CD14-positive monocyte (primary cell): ENCODE measurements around the gene CACNB4. TPM values are rescaled to one million over a fixed set of nuclear protein-coding genes. Genes with fewer than 3 reads are reported as not detected.

Experiments
- DNase-seq, 3 donors: peaks; one replicate each; pipeline ENCODE4 v3.0.0-alpha.2; 2011 to 2022
- H2AFZ ChIP-seq: 2 replicates; pipeline ENCODE4 v1.6.0; 2012; ENCODE audit warnings: mild to moderate bottlenecking, low read depth, low read length, inconsistent platforms; ENCODE audit not compliant: insufficient read depth, poor library complexity, severe bottlenecking
- H3K27ac ChIP-seq, 2 donors: 1 replicate in 1 of 2; 2 replicates in 1 of 2; pipeline ENCODE4 v1.5.1; 2012 to 2013; ENCODE audit warnings: low read length in 2 of 2, control low read depth in 1 of 2, inconsistent platforms in 1 of 2, low read depth in 1 of 2, mild to moderate bottlenecking in 1 of 2
- H3K27me3 ChIP-seq, 2 donors: one replicate each; pipeline versions ENCODE4 v1.6.0 to v1.6.1; 2011 to 2013; ENCODE audit warnings: low read length in 2 of 2; ENCODE audit not compliant: control insufficient read depth in 2 of 2, insufficient read depth in 2 of 2
- H3K36me3 ChIP-seq, 2 donors: replicated peaks in 1 of 2; 1 replicate in 1 of 2; 2 replicates in 1 of 2; pipeline versions ENCODE4 v1.5.1 to v1.6.1; 2012 to 2013; ENCODE audit warnings: low read length in 2 of 2, control low read depth in 1 of 2, inconsistent platforms in 1 of 2, mild to moderate bottlenecking in 1 of 2; ENCODE audit not compliant: insufficient read depth in 2 of 2, control insufficient read depth in 1 of 2
- H3K4me1 ChIP-seq, 2 donors: 1 replicate in 1 of 2; 2 replicates in 1 of 2; pipeline versions ENCODE4 v1.5.1 to v1.6.1; 2012 to 2013; ENCODE audit warnings: low read length in 2 of 2, control low read depth in 1 of 2, inconsistent platforms in 1 of 2, mild to moderate bottlenecking in 1 of 2, moderate library complexity in 1 of 2; ENCODE audit not compliant: insufficient read depth in 2 of 2, control insufficient read depth in 1 of 2
- H3K4me2 ChIP-seq: replicated peaks from 2 replicates; pipeline ENCODE3; 2012; ENCODE audit warnings: low read length, moderate library complexity, mild to moderate bottlenecking; ENCODE audit not compliant: poor library complexity, severe bottlenecking; ENCODE audit errors: extremely low read depth
- H3K4me3 ChIP-seq, 3 experiments: fragments of 200-600 bp in 1 of 3; sonication (generic) in 1 of 3; replicated peaks in 1 of 3; 1 replicate in 2 of 3; 2 replicates in 1 of 3; pipeline ENCODE4 v1.5.1; 2011 to 2013; ENCODE audit warnings: low read length in 3 of 3, mild to moderate bottlenecking in 3 of 3, control low read depth in 2 of 3, low read depth in 2 of 3, inconsistent platforms in 1 of 3, moderate library complexity in 1 of 3
- H3K79me2 ChIP-seq: 2 replicates; pipeline ENCODE4 v1.6.0; 2012; ENCODE audit warnings: mild to moderate bottlenecking, control low read depth, inconsistent platforms, low read length, moderate library complexity; ENCODE audit not compliant: insufficient read depth
- H3K9ac ChIP-seq: 2 replicates; pipeline ENCODE4 v1.6.0; 2017; ENCODE audit warnings: low read length, mild to moderate bottlenecking; ENCODE audit not compliant: insufficient read depth, poor library complexity, severe bottlenecking
- H3K9me3 ChIP-seq, 2 donors: replicated peaks in 1 of 2; 1 replicate in 1 of 2; 2 replicates in 1 of 2; pipeline versions ENCODE4 v1.5.1 to v1.6.1; 2012 to 2013; ENCODE audit warnings: low read length in 2 of 2, control low read depth in 1 of 2; ENCODE audit not compliant: control insufficient read depth in 1 of 2, insufficient read depth in 1 of 2
- H4K20me1 ChIP-seq: 2 replicates; pipeline ENCODE4 v1.6.0; 2012; ENCODE audit warnings: mild to moderate bottlenecking, low read length, control low read depth, moderate library complexity; ENCODE audit not compliant: insufficient read depth
- H3K27ac Mint-ChIP-seq, 7 donors: one replicate each; pipeline ENCODE4 v1.8.0; 2020; ENCODE audit warnings: mild to moderate bottlenecking in 7 of 7, mixed read lengths in 7 of 7, moderate library complexity in 6 of 7, inconsistent platforms in 2 of 7
- H3K27me3 Mint-ChIP-seq, 3 donors: one replicate each; pipeline ENCODE4 v1.8.0; 2021 to 2022; ENCODE audit warnings: low read depth in 3 of 3, mild to moderate bottlenecking in 3 of 3, mixed read lengths in 3 of 3, moderate library complexity in 3 of 3, inconsistent platforms in 1 of 3
- H3K36me3 Mint-ChIP-seq, 2 donors: one replicate each; pipeline ENCODE4 v1.8.0; 2020; ENCODE audit warnings: mixed read lengths in 2 of 2, inconsistent platforms in 1 of 2, mild to moderate bottlenecking in 1 of 2
- H3K4me1 Mint-ChIP-seq: one replicate; pipeline ENCODE4 v1.8.0; 2020; ENCODE audit warnings: mild to moderate bottlenecking, mixed read lengths
- H3K4me3 Mint-ChIP-seq, 2 donors: one replicate each; pipeline ENCODE4 v1.8.0; 2020; ENCODE audit warnings: mild to moderate bottlenecking in 2 of 2, mixed read lengths in 2 of 2, moderate library complexity in 1 of 2
- H3K9me3 Mint-ChIP-seq, 7 donors: one replicate each; pipeline ENCODE4 v1.8.0; 2020 to 2022; ENCODE audit warnings: mixed read lengths in 7 of 7, mild to moderate bottlenecking in 6 of 7, moderate library complexity in 6 of 7, inconsistent platforms in 2 of 7
- CTCF ChIP-seq: fragments of 200-600 bp; IDR thresholded peaks from one replicate; pipeline ENCODE4 v1.8.0; 2022; ENCODE audit warnings: antibody characterized with exemption, mild to moderate bottlenecking
- WGBS: methylation state at CpG from one replicate; pipeline ENCODE4 v1.1.5; 2013; ENCODE audit warnings: missing lambda C conversion rate; ENCODE audit not compliant: insufficient coverage; 5-methylcytosine and 5-hydroxymethylcytosine counted together
- intact Hi-C, 2 donors: fragments of 100-400 bp; cut with micrococcal nuclease; formaldehyde crosslinking; loops; one replicate each; pipeline versions ENCODE4 v1.15.0 to v1.15.1; 2023
- polyA plus RNA-seq, 3 donors: library from polyadenylated mRNA; depleted of rRNA in 1 of 3; unstranded in 2 of 3; stranded (reverse) in 1 of 3; fragments of 300-500 nt in 2 of 3; fragments of >200 nt in 1 of 3; fragmentation: Illumina TruSeq in 2 of 3; gene quantifications; 1 replicate in 2 of 3; 2 replicates in 1 of 3; pipeline ENCODE4 v1.2.3, GENCODE V29; 2012 to 2021

Gene CACNB4
- polyA plus RNA-seq, 3 donors = 0.44 to 1.9 (median 1.1) TPM

GRCh38 chr2:151983221-151983620 lies 115.6 kb downstream of the CACNB4 start:
- H3K9me3 ChIP-seq = no peaks in the 10 kb centered on the region
- no peaks in the 10 kb centered on the region for H3K79me2 ChIP-seq
- Mint-ChIP-seq H3K36me3 (peaks cover 0 to 3% of the 10 kb centered on the region in 2 donors), H3K27ac (no peak overlapping the region), H3K4me1 (peaks cover 1% of the 10 kb centered on the region), H3K9me3 (peaks cover 0 to 2% (median 0%) of the 10 kb centered on the region in 7 donors), H3K4me3 (no peak overlapping the region), H3K27me3 (no peaks in the 10 kb centered on the region)
- no peaks in the 10 kb centered on the region for H3K27me3 ChIP-seq
- no peaks in the 10 kb centered on the region for H4K20me1 ChIP-seq
- no peak for TF ChIP-seq CTCF
- no CpG with 5 or more reads among the region's 2 CpGs for WGBS
- no peaks in the 10 kb centered on the region for H3K4me1 ChIP-seq
- no peak overlapping the region for H2AFZ ChIP-seq
- H3K9ac ChIP-seq = no peak overlapping the region
- DNase-seq = no peak
- no peak overlapping the region for H3K4me2 ChIP-seq
- H3K36me3 ChIP-seq = no peaks in the 10 kb centered on the region
- intact Hi-C loops = no loop called here
- H3K4me3 ChIP-seq = no peak overlapping the region
- no peak overlapping the region for H3K27ac ChIP-seq

GRCh38 chr2:151981886-151982285 lies 117.0 kb downstream of the CACNB4 start:
- no peak overlapping the region for H3K4me3 ChIP-seq
- H2AFZ ChIP-seq = no peak overlapping the region
- Mint-ChIP-seq H3K27ac (no peak overlapping the region), H3K4me1 (peaks cover 1% of the 10 kb centered on the region), H3K4me3 (no peak overlapping the region), H3K36me3 (peaks cover 0 to 3% of the 10 kb centered on the region in 2 donors), H3K27me3 (no peaks in the 10 kb centered on the region), H3K9me3 (peaks cover 0 to 2% (median 0%) of the 10 kb centered on the region in 7 donors)
- H3K4me2 ChIP-seq = no peak overlapping the region
- H3K4me1 ChIP-seq = no peaks in the 10 kb centered on the region
- WGBS = 100% methylated on average over 1 of the region's 1 CpG
- intact Hi-C loops = no loop called here
- H3K79me2 ChIP-seq = no peaks in the 10 kb centered on the region
- TF ChIP-seq CTCF = no peak
- H3K27ac ChIP-seq = no peak overlapping the region
- H3K9me3 ChIP-seq = no peaks in the 10 kb centered on the region
- DNase-seq = no peak
- H3K27me3 ChIP-seq = no peaks in the 10 kb centered on the region
- no peaks in the 10 kb centered on the region for H4K20me1 ChIP-seq
- no peaks in the 10 kb centered on the region for H3K36me3 ChIP-seq
- no peak overlapping the region for H3K9ac ChIP-seq
